MM.1S (cell line): ENCODE measurements around the gene SRA1.

Experiments used
- EZH2 ChIP-seq: fragments of 300-600 bp; sonication (generic); optimal IDR thresholded peaks from 2 replicates; pipeline ENCODE3; 2017; ENCODE audit warnings: low read depth, mild to moderate bottlenecking, antibody characterized with exemption, low read length, mixed read lengths
- EZH2phosphoT487 ChIP-seq: fragments of 300-600 bp; sonication (generic); IDR thresholded peaks from 2 replicates; pipeline ENCODE4 v1.6.1; 2018; ENCODE audit warnings: antibody characterized with exemption, low read length
- TF ChIP-seq, protein P1 (sequence below): fragments of 300-600 bp; sonication (generic); IDR thresholded peaks from 2 replicates; pipeline ENCODE4 v1.5.1; 2016; ENCODE audit warnings: antibody characterized with exemption, low read length, mixed read lengths

GRCh38 chr5:140509898-140510297, 47.4 kb downstream of the SRA1 start:
- TF ChIP-seq, protein P1, sequence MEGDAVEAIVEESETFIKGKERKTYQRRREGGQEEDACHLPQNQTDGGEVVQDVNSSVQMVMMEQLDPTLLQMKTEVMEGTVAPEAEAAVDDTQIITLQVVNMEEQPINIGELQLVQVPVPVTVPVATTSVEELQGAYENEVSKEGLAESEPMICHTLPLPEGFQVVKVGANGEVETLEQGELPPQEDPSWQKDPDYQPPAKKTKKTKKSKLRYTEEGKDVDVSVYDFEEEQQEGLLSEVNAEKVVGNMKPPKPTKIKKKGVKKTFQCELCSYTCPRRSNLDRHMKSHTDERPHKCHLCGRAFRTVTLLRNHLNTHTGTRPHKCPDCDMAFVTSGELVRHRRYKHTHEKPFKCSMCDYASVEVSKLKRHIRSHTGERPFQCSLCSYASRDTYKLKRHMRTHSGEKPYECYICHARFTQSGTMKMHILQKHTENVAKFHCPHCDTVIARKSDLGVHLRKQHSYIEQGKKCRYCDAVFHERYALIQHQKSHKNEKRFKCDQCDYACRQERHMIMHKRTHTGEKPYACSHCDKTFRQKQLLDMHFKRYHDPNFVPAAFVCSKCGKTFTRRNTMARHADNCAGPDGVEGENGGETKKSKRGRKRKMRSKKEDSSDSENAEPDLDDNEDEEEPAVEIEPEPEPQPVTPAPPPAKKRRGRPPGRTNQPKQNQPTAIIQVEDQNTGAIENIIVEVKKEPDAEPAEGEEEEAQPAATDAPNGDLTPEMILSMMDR: no peak
- TF ChIP-seq EZH2phosphoT487: no peak
- TF ChIP-seq EZH2: no peak
